Measurements from ENCODE around the gene ZNF263.

The ZNF263 gene

DNA sequence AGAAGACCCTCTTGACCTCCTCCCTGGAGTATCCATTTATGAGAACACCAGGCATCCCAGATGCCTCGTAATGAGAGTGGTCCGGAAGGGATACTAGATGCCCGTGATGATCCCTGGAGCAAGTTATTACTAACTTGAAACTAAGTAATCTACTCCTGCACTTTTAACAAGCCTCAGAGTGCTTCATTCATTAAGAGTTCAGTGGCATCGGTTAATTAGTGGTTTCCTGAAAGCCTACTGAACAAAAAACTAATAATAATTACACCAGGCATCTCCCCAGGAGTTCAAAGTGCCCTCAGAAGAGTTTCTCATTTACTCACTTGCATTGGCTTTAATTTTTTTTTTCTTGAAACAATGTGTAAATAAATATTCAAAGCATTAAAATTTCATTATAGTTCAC is 44.2 kb downstream of the ZNF263 start:
- no peak for DNase-seq (ENCODE audit: low read depth in 2 of 2)

DNA sequence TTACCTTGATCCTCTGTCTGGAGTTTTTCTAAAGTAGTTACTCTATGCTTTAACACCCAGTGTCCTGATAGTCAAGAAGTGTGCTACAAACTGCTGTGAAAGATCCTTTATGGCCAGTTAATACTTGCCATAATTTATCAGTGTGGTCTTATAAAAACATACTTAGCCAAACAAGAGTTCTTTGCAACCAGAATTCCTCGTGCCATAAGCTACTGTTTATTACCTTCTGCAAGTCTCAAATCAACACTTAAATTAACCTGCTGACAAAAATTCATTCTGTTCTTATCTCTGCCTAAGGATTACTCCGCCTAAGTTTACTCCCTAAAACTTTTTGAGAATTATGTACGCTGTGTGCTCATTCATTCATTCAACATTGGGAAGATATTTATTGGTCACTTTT is 44.8 kb downstream of the ZNF263 start:
- no peak for DNase-seq (ENCODE audit: low read depth in 2 of 2)

DNA sequence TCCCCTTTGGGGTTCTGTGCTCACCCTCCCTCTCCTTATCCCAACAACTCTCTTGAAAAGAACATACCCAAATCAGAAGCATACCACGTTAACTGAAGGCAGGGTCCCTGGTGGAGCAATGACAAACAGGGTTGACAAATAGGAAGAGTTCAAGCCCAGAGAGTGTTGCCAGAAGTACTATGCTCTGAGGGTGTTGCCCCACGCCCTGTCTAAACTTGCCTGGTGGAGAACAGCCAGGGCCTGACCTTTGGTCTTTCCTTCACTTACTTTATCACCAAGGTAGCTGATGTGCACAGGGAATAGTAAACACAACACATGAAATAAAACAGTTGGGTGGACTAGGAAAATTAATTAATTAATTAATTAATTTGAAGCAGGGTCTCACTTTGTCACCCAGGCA is 45.4 kb downstream of the ZNF263 start:
- DNase-seq (ENCODE audit: low read depth in 2 of 2) = no peak
